Measurements from ENCODE around the gene SEMA3B.
"Not testable (repeated sequence)": the region's sequence is repeated elsewhere in the genome, so short reads cannot be mapped to it uniquely, and the experiment has no call there.

The SEMA3B gene

DNA sequence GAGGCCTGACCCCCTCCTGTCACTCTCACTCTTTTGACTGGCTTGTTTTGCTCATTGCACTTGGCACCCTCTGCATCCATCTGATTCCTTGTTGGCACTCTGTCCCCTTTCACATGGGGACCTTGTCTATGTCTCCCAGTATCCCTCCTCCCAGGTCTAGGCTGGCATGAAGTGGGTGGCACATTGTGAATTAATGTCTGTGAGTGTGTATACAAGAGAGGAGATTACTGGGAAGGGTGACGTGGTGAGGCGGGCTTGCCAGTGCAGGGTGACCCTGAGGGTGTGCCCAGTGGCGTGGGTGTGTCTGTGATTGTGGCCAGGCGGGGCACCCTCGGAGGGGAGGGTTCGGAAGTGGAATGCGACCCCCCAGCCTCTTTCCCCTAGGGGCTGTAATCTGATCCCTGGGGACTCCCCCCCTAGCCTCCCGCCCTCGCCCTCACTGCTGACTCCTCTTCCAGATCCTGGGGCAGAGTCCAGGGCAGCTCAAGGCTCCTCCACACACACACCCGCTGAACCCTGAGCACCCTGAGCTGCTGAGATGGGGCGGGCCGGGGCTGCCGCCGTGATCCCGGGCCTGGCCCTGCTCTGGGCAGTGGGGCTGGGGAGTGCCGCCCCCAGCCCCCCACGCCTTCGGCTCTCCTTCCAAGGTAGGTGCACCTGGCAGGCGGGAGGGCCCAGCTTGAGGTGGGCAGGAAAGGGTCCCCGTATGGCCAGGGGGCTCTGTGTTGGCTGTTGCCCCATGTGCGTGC lies at the start of gene SEMA3B:
TSS of gene SEMA3B (plus strand) at position 445 of the 749 bp plus-strand sequence. CDS start at position 539, 94 bp downstream.
- peak; percentile 74 for DNase-seq (ENCODE audit: low spot score)

DNA sequence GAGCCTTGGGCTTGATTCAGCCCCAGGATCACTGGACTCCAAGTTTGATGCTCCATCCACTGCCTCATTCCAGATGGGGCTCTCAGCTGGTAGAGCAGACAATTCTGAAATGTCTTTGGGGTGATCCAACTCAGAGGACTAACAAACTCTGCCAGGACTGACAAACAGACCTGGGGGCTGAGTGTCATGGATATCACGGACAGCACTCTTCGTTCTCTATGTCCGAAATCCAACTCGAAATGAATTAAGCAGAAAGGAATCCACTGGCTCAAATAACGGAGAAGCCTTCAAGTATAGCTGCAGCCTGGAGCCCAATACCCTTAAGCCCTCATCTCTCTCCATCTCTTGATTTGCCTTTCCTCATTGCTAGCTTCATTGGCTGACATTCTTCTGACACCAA lies 49.7 kb upstream of the SEMA3B start:
- no peak for DNase-seq (ENCODE audit: low spot score)

GRCh38 chr3:50220109-50220508 lies 48.8 kb upstream of the SEMA3B start:
- no peak for DNase-seq (ENCODE audit: low spot score)

DNA sequence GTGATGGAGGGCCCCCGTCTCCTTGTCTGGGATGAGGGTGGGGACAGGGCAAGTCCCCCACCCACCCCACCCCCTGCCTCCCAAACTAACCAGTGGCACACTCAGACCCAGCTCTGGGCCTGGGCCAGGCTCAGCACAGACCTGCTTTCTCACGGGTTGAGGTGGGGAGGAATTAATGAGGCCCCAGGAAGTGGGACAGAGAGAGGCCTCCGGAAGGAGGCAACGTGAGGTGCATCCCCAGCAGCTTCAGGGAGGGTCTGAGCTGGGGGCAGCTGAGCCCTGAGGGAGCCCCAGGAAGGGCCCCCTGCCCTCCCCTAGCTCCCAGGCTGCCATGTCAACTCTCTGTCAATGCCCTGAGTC lies 47.9 kb upstream of the SEMA3B start:
- no peak for DNase-seq (ENCODE audit: low spot score)

DNA sequence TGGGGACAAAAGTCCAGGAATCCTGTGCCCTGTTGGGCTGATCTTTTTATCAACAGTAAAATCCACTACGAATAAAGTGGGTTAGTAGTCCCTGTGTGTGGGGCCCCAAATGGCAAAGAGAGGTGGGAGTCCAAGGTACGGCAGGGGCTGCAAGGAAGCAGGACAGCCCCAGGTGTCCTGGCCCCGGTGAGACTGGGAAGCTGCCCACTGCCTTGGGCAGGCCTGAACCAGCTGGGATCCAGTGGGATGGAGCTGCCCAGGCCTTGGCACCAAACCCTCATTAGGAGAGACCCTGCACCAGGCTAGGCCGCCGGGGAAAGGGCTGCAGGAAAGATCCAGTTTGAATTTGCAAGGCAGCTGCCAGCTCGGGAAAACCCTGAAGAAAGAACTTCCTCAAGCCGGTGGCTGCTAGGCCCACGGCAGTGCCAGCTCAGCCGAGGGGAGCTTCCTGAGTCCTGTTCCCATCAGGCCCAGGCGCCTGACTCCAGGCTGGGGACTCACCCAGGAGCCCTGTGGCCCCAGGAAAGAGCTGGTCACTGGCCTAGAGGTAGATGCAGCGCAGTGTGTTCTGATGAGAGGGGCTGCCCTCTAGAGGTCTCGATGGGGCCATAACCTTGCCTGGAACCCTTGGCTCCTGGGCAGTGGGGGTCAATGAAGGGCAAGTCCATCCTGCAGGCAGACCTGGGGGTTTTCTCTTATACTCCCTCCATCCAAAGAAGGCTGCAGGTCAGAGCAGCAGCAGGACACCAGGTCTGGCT lies 47.4 kb upstream of the SEMA3B start:
- DNase-seq (ENCODE audit: low spot score): no peak

GRCh38 chr3:50222169-50222528 lies 46.8 kb upstream of the SEMA3B start:
- DNase-seq (ENCODE audit: low spot score): no peak

DNA sequence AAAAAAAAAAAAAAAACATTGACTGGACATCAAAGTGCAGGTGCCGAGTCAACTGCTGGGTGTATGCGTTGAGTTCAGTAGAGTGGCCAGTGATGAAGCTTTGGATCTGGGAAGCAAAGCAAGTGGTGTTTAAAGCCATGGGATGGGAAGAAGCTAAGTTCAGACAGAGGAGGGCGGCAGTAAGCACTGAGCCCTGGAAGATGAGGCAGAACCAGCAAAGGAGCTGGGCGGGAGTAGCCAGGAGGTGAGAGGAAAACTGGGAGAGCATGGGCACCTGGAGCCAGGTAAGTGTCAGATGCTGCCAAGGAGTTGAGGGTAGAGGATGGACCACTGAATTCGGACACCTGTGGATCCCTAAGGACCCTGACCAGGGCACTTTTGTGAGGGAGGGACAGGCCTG lies 44.3 kb upstream of the SEMA3B start:
- DNase-seq (ENCODE audit: low spot score): no peak

DNA sequence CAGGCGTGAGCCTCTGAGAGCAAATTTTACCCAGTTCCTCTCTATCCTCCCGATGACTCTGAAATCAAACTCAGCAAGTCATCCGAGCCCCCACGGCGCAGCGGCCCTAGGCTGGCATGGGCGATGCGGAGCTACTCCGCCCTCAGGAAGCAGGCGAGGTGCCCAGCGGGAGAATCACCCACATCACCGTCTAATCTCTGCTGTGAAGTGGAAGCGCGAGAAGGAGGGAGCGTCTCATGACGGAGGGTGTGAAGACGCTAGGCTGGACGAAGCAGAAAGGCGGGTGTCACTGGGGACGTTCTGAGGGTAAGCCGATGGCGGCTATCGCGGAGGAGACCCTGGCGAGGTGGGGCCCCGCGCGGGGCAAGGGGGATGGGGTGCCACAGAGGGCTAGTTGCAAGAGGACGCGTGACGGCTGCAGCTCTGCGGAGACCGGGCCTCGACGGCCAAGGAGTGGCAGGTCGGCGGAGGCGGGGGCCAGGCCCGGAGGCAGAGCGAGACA lies 42.0 kb upstream of the SEMA3B start:
- peak; percentile 55 for DNase-seq (ENCODE audit: low spot score)

DNA sequence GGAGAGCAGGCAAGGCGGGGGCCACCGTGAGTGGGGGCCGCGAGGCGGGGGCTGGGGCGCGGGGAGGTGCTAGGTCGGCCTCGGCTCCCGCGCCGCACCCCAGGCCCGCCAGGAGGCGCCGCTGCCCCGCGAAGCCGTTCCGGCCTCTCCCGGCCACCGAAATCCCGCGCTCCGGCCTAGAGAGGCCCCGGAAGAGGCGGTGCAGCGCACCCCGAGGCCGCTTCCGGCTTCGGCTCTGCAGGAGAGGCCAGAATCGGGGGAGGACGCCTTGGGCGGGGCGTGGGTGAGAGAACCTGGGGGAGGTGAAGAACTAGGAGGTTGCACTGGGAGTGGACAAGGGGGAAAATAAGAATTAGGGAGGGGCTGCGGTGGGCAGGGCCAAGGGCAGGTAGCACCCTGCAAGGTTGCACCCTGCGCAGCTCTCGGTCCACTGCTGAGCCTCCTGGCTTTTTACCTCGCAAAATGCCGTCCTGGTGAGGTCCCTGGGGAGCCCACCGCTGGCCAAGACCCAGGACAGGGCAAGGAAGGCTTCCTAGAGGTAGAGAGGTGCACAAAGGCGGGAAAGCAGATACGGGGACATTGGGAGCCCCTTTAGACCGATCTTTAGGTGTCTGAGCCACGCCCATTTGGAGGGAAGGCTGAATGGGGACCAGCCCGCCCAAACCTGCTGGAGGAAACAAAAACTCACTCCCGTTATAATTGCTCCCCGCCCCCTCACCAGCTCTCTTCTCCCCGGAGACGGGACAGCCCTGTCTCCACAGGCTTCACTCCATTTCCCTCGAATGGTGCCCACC lies 41.4 kb upstream of the SEMA3B start:
- DNase-seq (ENCODE audit: low spot score): peak; percentile 95

- not testable (repeated sequence) for DNase-seq (ENCODE audit: low spot score)
Measured at GRCh38 chr3:50228184-50228763, 40.7 kb upstream of the SEMA3B start.

GRCh38 chr3:50229490-50229889 lies 39.5 kb upstream of the SEMA3B start:
- no peak for DNase-seq (ENCODE audit: low spot score)

DNA sequence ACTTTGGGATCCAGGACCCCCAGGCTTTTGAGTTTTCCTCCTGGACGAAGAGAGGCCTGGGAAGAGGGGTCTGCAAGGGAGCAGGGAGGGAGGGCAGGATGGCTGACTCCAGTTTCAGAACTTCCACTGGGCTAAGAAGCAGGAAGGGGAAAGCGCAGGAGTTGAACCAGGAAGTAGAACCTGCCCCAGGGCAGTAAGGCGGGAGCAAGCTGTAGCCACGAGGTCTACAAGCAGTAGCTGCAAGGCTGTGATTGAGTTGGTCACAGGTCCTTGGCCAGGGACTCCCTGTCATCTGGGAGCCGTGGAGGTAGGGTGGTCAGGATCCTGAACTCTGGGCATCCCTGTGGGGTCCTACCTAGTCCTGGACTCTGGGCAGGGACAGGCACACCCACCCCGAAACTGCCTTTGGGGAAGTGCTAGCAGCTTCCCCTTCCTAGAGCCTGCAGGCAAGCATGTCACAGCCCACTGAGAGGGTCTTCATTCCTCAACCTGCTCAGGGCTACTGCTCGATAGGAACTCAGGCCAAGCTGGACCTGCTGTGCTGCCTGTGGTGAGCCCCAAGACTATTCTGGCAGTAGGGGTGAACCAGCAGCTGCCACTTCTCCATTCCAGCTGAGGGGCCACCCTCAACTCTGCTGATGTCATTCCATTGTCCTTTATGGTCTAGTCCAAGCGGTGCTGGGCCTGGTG lies 38.7 kb upstream of the SEMA3B start:
- no peak for DNase-seq (ENCODE audit: low spot score)

DNA sequence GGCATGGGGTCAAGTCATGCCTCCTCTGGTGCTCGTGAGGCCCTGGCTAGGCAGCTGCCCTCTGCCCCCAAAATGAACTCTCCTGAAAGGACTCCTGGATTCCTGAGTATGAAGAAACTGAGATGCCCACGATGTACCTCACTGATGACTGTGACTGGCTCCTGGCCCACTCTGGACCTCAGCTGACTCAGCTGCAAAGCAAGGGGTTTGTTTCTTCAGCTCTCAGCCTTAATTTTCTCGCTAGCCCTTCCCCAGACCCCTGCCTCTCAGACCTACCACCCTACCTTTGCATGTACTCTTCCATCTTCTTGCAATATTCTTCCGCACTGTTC lies 38.2 kb upstream of the SEMA3B start:
- no peak for DNase-seq (ENCODE audit: low spot score)

- DNase-seq (ENCODE audit: low spot score): no peak
Measured at GRCh38 chr3:50231581-50231980, 37.4 kb upstream of the SEMA3B start.

DNA sequence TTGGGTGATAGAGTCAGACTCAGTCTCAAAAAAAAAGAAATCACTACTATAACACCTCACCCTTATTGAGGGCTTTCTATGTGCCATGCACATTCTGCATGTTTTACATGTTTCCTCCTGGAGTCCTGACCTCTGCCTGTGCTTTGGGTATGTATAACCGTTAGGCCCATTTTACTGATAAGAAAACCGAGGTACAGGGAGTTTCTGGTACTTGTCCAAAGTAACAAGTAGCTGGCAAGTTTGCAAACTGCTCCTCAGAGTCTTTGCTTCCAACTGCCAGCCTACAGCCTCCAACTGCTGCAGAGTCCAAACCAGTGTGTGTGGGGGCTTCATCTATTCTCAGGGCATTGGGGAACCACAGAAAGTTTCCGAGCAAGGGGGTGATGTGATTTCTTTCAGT lies 36.6 kb upstream of the SEMA3B start:
- DNase-seq (ENCODE audit: low spot score): no peak

DNA sequence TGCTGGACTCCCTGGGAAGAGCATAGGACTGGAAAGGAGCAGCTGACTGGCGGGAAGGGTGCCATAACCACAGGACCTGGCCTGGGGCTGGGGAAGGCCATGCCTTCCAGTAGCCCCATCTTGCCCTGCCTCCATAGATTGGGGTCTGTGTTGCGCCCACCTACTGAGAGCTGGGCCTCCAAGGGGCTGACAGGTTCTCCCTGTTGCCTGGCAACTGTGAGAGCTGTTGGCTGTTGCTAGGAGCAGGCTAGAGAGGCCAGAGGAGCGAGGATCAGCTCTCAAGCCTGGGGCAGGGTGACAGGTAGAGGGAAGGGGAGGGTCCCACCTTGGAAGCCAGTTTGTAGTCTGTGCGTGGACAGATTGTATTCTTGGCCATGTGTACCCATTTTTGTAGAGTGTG lies 35.8 kb upstream of the SEMA3B start:
- no peak for DNase-seq (ENCODE audit: low spot score)

DNA sequence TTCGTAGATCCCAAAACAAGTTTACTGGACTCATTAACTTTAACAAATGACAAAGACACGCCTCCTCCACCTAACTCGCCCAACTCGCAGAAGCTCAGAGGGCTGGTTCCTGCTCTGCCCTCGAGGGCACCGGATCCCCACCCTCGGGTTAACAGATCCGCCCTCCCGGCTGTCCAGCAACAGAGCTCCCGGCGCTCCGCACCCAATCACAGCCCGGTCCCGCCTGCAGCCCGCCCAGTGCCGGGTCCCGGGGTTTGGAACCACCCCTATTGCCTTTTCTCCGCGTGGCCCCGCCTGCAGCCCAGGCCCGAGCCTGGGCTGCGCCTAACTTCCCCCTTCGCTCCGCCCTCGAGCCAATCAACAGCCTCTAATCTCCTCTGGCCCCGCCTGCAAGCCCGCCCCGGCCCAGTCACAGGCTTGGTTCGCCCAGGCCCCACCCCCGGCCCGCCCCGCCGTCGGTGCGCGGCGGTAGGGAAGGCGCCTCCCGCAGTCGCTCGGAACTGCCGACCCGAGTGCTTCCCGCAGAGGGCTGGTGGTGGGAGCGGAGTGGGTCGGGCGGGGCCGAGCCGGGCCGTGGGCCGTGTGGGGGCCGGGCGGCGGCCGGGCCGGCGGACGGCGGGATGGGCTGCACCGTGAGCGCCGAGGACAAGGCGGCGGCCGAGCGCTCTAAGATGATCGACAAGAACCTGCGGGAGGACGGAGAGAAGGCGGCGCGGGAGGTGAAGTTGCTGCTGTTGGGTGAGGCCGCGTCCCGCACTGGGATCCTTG lies 33.0 kb upstream of the SEMA3B start, which contains the start of gene GNAI2:
TSS of gene GNAI2 (plus strand) at position 489 of the 768 bp plus-strand sequence. CDS start at position 621, 132 bp downstream.
- DNase-seq (ENCODE audit: low spot score): peak; percentile 99

- no peak for DNase-seq (ENCODE audit: low spot score)
Measured at GRCh38 chr3:50236484-50237132, 32.3 kb upstream of the SEMA3B start.

DNA sequence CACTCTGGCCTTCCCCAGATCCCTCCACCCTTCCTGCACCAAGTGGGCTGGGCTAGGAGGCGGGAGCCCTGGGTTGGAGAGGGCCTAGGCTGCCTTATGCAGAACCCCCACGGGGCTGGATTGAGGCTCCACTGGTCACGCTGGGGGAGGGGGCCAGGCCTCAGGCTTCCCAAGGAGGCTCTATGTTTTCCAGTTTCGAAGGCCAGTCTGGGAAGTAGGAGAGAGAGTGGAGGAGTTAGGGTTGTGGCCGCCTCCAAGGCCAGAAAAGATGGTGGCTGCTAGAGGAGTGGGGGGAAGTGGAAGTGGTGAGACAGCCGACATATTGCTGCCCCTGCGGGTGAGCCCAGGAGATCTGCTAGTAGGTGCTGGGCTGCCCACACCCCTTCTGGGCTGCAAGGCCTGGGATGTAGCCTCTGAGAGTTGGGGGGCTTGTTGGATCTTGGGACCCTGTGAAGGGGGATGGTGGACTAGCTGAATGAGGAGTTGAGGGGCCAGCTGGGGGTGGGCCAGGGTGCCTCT lies 31.8 kb upstream of the SEMA3B start:
- peak; percentile 64 for DNase-seq (ENCODE audit: low spot score)
